Hepatocyte (in vitro differentiated cells): ENCODE data around the gene CCDC157. TPM values are rescaled to one million over a fixed set of nuclear protein-coding genes. Genes with fewer than 3 reads are reported as not detected.
A peak's percentile ranks its signal among the peaks of the same experiment; 100 is the strongest.

ENCODE experiments used
- DNase-seq: peaks from one replicate; pipeline ENCODE4 v3.0.0-alpha.2; 2016; ENCODE audit warnings: low spot score
- H2AFZ ChIP-seq: fragments of 200-600 bp; sonication (generic); 2 replicates; pipeline ENCODE4 v1.6.0; 2016; ENCODE audit warnings: antibody characterized with exemption, mild to moderate bottlenecking
- H3K27ac ChIP-seq: fragments of 200-600 bp; sonication (generic); 2 replicates; pipeline ENCODE4 v1.5.1; 2016; ENCODE audit warnings: mild to moderate bottlenecking
- H3K27me3 ChIP-seq: fragments of 200-600 bp; sonication (generic); 2 replicates; pipeline ENCODE4 v1.6.1; 2016
- H3K36me3 ChIP-seq: fragments of 200-600 bp; sonication (generic); replicated peaks from 2 replicates; pipeline ENCODE4 v1.5.1; 2016; ENCODE audit warnings: low read depth; ENCODE audit not compliant: insufficient read depth
- H3K4me1 ChIP-seq: fragments of 200-600 bp; sonication (generic); 2 replicates; pipeline ENCODE4 v1.5.1; 2016; ENCODE audit warnings: mild to moderate bottlenecking, moderate library complexity; ENCODE audit not compliant: insufficient read depth
- H3K4me2 ChIP-seq: fragments of 200-600 bp; sonication (generic); 2 replicates; pipeline ENCODE4 v1.6.0; 2016
- H3K4me3 ChIP-seq: fragments of 200-600 bp; sonication (generic); 2 replicates; pipeline ENCODE4 v1.5.1; 2016; ENCODE audit warnings: mild to moderate bottlenecking
- H3K79me2 ChIP-seq: fragments of 200-600 bp; sonication (generic); 2 replicates; pipeline ENCODE4 v1.6.0; 2017; ENCODE audit warnings: mild to moderate bottlenecking
- H3K9me2 ChIP-seq: fragments of 200-600 bp; sonication (generic); replicated peaks from 2 replicates; pipeline ENCODE4 v1.6.0; 2017; ENCODE audit warnings: mild to moderate bottlenecking; ENCODE audit not compliant: insufficient read depth
- H3K9me3 ChIP-seq: fragments of 200-600 bp; sonication (generic); 2 replicates; pipeline ENCODE4 v1.5.1; 2016; ENCODE audit warnings: low read depth, mild to moderate bottlenecking
- H4K20me1 ChIP-seq: fragments of 200-600 bp; sonication (generic); 2 replicates; pipeline ENCODE4 v1.6.0; 2016; ENCODE audit warnings: mild to moderate bottlenecking; ENCODE audit not compliant: insufficient read depth, poor library complexity, severe bottlenecking
- CTCF ChIP-seq: fragments of 200-600 bp; sonication (generic); IDR thresholded peaks from 2 replicates; pipeline ENCODE4 v1.5.1; 2016; ENCODE audit warnings: antibody characterized with exemption, mild to moderate bottlenecking; ENCODE audit not compliant: poor library complexity
- EZH2 ChIP-seq: fragments of 200-600 bp; sonication (generic); IDR thresholded peaks from 2 replicates; pipeline ENCODE4 v1.6.1; 2016; ENCODE audit warnings: antibody characterized with exemption, mild to moderate bottlenecking, borderline replicate concordance
- EZH2phosphoT487 ChIP-seq: fragments of 200-600 bp; sonication (generic); IDR thresholded peaks from one replicate; pipeline ENCODE4 v1.6.1; 2018; ENCODE audit warnings: antibody characterized with exemption, mild to moderate bottlenecking, low read depth, moderate library complexity; ENCODE audit not compliant: unreplicated experiment, severe bottlenecking
- WGBS: methylation state at CpG from one replicate; pipeline ENCODE4 v1.1.6; 2016; ENCODE audit warnings: low lambda C conversion rate; ENCODE audit errors: missing lambda C conversion rate; 5-methylcytosine and 5-hydroxymethylcytosine counted together
- polyA plus RNA-seq: library from polyadenylated mRNA; unstranded; fragments of >200 nt; fragmentation: Nextera tagmentation; extraction: Ambion mirVana; gene quantifications from 2 replicates; pipeline ENCODE4 v1.2.1, GENCODE V29; 2016
- total RNA-seq: library from RNA; depleted of rRNA; stranded (reverse); fragments of >200 nt; gene quantifications from 2 replicates; pipeline ENCODE4 v1.2.3, GENCODE V29; 2014

The CCDC157 gene
- total and polyA plus RNA-seq, 2 experiments from 2014 or later, result 4.1 to 5.4 TPM

GRCh38 chr22:30357650-30358215 lies 926 bp downstream of the CCDC157 start:
- Histone ChIP-seq H3K4me1 (peaks cover 19% of the 10 kb centered on the region), H3K36me3 (no peaks in the 10 kb centered on the region), H3K79me2 (peaks cover 33% of the 10 kb centered on the region), H3K4me2 (peak overlapping the region; percentile 91), H2AFZ (peak overlapping the region; percentile 80), H3K27ac (no peak overlapping the region), H3K9me3 (no peaks in the 10 kb centered on the region), H4K20me1 (peaks cover 33% of the 10 kb centered on the region), H3K4me3 (peak overlapping the region; percentile 74), H3K27me3 (no peaks in the 10 kb centered on the region), H3K9me2 (no peaks in the 10 kb centered on the region)
- DNase-seq, result no peak
- 68% methylated on average over 22 of the region's 22 CpGs for WGBS
- no peak for TF ChIP-seq EZH2
- TF ChIP-seq CTCF, result no peak
- TF ChIP-seq EZH2phosphoT487, result no peak

GRCh38 chr22:30358541-30358940 lies 1.7 kb downstream of the CCDC157 start:
- H3K9me3 ChIP-seq, result no peaks in the 10 kb centered on the region
- no peak overlapping the region for H3K4me3 ChIP-seq
- DNase-seq, result no peak
- peaks cover 19% of the 10 kb centered on the region for H3K4me1 ChIP-seq
- no peaks in the 10 kb centered on the region for H3K9me2 ChIP-seq
- peaks cover 28% of the 10 kb centered on the region for H3K79me2 ChIP-seq
- peaks cover 28% of the 10 kb centered on the region for H4K20me1 ChIP-seq
- H3K27me3 ChIP-seq, result no peaks in the 10 kb centered on the region
- no peak overlapping the region for H3K4me2 ChIP-seq
- no peak overlapping the region for H2AFZ ChIP-seq
- 89% methylated on average over 6 of the region's 6 CpGs for WGBS
- no peaks in the 10 kb centered on the region for H3K36me3 ChIP-seq
- no peak overlapping the region for H3K27ac ChIP-seq
- TF ChIP-seq EZH2 (no peak), CTCF (no peak), EZH2phosphoT487 (no peak)

- WGBS, result 92% methylated on average over 9 of the region's 10 CpGs
- no peaks in the 10 kb centered on the region for H4K20me1 ChIP-seq
Observed at GRCh38 chr22:30361916-30362650, 5.3 kb downstream of the CCDC157 start.

More at GRCh38 chr22:30361916-30362650, 5.3 kb downstream of the CCDC157 start:
- no peaks in the 10 kb centered on the region for H3K36me3 ChIP-seq
- H3K4me2 ChIP-seq, result no peak overlapping the region
- H3K79me2 ChIP-seq, result no peaks in the 10 kb centered on the region
- no peaks in the 10 kb centered on the region for H3K4me1 ChIP-seq
- no peak for TF ChIP-seq CTCF
- TF ChIP-seq EZH2phosphoT487, result no peak
- H3K9me2 ChIP-seq, result no peaks in the 10 kb centered on the region
- no peak overlapping the region for H3K4me3 ChIP-seq
- DNase-seq, result no peak
- H3K27ac ChIP-seq, result no peak overlapping the region
- no peaks in the 10 kb centered on the region for H3K9me3 ChIP-seq
- H3K27me3 ChIP-seq, result no peaks in the 10 kb centered on the region
- H2AFZ ChIP-seq, result no peak overlapping the region
